Measurements from ENCODE around the gene CDT1.

GRCh38 chr16:88771294-88771772 lies 32.3 kb upstream of the CDT1 start:
- TF ChIP-seq, protein P1, sequence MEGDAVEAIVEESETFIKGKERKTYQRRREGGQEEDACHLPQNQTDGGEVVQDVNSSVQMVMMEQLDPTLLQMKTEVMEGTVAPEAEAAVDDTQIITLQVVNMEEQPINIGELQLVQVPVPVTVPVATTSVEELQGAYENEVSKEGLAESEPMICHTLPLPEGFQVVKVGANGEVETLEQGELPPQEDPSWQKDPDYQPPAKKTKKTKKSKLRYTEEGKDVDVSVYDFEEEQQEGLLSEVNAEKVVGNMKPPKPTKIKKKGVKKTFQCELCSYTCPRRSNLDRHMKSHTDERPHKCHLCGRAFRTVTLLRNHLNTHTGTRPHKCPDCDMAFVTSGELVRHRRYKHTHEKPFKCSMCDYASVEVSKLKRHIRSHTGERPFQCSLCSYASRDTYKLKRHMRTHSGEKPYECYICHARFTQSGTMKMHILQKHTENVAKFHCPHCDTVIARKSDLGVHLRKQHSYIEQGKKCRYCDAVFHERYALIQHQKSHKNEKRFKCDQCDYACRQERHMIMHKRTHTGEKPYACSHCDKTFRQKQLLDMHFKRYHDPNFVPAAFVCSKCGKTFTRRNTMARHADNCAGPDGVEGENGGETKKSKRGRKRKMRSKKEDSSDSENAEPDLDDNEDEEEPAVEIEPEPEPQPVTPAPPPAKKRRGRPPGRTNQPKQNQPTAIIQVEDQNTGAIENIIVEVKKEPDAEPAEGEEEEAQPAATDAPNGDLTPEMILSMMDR (IDR thresholded peaks at IDR 0.05; ENCODE audit: low read length) = no peak
- no peak for TF ChIP-seq EZH2 (IDR thresholded peaks at IDR 0.05; ENCODE audit: borderline replicate concordance, low read length)
